ENCODE results near the gene PSMD7.
A peak's percentile ranks its signal among the peaks of the same experiment; 100 is the strongest.

PSMD7 gene

DNA sequence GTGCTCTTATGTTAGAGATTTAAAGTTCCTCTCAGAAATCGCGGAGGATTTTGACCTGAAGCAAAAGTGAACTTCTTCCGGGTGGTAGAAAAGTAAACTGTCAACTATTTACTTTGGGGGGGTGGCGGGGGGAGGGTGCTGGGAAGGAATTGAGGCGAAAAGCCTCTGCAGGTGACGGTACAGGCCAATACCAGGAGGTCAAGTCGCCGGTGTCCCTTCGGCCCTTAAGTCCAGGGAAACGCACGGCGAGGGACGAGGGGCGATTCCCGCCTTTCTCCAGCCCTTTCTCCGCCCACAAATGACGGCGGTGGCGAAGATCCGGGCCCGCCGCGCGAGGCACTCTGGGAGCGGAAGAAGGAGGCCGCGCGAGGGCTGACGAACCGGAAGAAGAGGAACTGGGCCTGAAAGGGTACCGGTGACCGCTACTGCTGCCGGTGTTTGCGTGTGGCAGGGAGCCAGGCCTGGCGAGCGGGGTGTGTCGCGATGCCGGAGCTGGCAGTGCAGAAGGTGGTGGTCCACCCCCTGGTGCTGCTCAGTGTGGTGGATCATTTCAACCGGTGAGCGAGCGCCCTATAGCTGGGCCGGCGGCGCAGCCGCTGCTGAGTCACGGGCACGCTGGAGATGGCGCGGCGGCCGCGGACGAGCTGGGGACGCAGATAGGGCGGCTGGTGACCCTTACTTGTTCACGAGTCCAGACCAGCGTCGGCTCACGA is at the start of gene PSMD7:
PSMD7 (plus strand) TSS at position 383 of the 713 bp plus-strand sequence; CDS start at position 484, 101 bp downstream.
- peak; percentile 83 to 84 for DNase-seq (ENCODE audit: low read depth in 1 of 2, low spot score in 1 of 2)

DNA sequence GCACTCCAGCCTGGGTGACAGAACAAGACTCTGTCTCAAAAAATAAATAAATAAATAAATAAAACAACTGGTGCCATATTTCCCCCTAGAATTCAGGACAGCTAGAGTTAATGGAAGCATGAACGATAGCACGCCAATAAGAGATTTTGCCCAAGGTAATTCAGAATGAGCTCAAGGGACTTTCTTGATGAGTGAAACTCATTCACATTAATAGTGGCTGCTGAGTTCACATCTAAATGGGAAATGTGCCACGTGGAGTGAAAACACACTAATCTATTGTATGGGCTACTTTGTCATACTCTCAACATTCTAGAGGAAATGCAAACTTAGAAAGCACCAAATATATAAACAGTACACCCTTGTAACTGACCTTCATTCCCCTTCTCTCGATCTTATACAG is 47.4 kb upstream of the PSMD7 start:
- no peak for DNase-seq (ENCODE audit: low read depth in 1 of 2, low spot score in 1 of 2)

DNA sequence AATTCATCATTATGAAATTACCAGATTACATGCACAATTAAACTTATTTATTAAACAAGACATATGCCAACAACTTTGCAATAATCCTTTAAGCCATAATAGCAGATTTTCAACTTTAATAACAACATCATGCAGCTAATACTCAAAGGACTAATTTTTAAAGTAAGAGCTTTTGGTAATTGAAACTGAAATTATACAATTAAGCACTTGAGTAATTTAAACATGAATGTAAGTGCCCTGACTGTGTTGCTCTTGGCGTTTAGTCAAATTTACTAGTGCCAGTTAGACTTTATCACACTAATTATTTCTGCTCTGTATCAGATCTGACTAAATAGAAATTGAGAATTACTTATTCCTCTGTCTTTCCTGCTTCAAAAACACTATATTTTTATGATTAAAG is 46.8 kb upstream of the PSMD7 start:
- DNase-seq (ENCODE audit: low read depth in 1 of 2, low spot score in 1 of 2) = no peak

- DNase-seq (ENCODE audit: low read depth in 1 of 2, low spot score in 1 of 2) = no peak
These were observed 44.3 kb upstream of the PSMD7 start for GRCh38 chr16:74252329-74252728.

GRCh38 chr16:74253161-74253938 is 43.3 kb upstream of the PSMD7 start:
- no peak for DNase-seq (ENCODE audit: low read depth in 1 of 2, low spot score in 1 of 2)

GRCh38 chr16:74257061-74257460 is 39.6 kb upstream of the PSMD7 start:
- DNase-seq (ENCODE audit: low read depth in 1 of 2, low spot score in 1 of 2) = no peak

DNA sequence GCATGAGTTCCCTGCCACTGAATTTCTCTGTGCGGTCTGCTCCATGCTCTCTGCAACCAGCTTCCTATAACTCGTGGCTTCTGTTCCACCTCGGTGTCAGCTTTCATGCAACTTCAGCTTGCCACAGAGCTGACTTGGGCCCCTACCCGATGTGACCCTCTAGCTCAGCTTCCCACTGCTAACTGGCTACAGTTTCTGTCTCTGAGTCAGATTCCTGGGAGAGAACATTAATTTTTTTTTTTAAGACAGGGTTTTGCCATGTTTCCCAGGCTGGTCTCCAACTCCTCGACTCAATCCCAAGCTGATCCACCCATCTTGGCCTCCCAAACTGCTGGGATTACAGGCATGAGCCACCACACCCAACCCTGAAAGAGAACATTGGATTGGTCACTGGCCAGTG is 35.5 kb upstream of the PSMD7 start:
- DNase-seq (ENCODE audit: low read depth in 1 of 2, low spot score in 1 of 2) = no peak

DNA sequence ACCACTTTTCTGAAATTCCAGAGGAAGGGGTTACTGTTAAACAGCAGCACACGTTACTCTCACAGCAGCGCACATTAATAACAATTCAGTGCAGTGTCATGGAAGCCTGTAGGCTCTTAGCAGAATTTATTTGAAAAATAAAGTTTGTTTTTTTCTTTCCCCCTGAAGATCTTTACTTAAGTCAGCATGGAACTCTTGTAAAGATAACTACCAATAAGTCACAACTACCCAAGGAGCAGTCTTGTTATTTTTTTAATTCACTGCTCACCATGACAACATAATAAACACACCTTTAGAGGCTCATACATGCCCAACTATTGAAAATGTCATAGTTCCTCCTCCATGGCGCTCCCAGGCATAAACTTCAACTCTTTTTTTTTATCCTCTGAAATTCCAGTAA is 31.8 kb upstream of the PSMD7 start:
- no peak for DNase-seq (ENCODE audit: low read depth in 1 of 2, low spot score in 1 of 2)

DNA sequence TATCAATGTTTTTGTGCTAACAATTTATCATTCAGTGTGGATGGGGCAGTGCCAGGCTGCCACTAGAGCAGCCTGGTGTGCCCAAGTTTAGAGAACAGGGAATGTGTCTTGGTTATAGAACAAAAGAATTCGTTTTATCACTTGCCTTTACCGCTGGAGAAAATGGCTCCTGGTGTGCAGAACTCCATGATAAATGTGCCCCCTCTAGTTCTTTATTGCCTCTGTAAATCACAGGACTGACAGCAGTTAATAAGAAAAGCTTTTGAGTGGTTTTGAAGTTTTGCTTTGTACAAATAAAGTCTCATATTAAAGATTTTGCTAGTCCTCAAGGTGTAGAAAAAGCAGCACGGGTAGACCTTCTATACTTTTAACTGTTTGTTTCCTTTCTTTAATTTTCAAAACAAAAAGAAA is 28.2 kb upstream of the PSMD7 start:
- DNase-seq (ENCODE audit: low read depth in 1 of 2, low spot score in 1 of 2) = no peak

DNA sequence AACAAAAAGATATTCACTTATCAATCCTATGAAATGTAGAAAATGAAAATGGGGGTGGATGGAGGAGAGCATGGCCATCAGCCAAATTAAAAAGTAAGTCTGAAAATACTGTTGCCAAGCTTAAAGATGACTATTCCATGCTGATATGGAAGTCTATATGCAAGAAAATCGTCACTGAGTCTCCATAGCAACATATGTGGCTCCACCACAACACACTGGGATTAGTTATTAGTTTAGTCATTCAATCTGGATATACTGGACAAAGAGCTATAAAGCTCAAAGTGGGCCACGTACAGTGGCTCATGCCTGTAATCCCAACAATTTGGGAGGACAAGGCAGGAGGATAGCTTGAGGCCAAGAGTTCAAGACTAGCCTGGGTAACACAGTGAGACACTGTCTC is 24.7 kb upstream of the PSMD7 start:
- no peak for DNase-seq (ENCODE audit: low read depth in 1 of 2, low spot score in 1 of 2)

DNA sequence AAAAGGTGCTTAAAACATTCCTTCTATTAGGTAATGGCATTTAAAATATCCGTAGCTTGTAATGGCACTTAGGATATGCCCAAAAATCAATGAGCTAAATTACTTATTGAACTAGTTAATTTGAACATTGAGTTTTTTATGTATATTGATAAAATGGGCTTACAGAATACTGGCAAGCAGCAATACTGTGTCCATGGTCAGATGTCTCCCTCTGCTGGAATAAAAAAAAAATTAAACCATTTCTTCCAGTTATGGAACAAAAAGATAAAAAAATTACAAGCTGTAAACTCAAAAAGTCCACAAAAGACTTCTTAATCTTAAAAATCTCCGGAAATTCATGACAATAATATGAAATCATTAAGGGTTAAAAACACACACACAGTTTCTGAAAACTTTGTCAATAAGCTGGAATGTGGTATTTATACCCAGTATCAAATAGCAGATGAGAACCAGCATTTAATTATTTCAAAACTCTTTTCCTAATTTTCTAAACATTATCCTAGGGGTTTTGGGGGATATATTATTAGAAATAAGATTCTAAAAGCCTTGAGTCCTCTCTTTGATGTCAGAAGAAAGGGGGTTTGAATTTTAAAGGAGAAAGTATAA is 21.5 kb upstream of the PSMD7 start:
- no peak for DNase-seq (ENCODE audit: low read depth in 1 of 2, low spot score in 1 of 2)

GRCh38 chr16:74275711-74276110 is 20.9 kb upstream of the PSMD7 start:
- no peak for DNase-seq (ENCODE audit: low read depth in 1 of 2, low spot score in 1 of 2)

DNA sequence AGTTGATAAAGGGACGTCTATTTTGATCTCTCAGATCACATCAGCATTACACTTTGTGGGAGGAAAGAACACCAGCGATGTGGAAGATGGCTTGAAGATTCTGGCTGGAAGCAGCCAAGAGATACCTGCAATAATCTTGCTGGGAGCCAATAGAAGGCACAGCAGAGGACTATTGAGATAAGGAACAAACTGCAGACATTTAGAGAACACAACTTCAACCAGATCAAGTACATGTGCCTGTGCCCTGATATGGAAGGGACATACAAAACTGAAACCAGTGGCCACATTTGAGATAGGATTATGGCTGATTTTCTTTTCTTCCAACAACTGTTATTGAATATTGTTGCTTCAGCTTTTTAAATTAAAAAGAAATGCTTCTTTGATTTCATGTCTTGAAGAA is 18.6 kb upstream of the PSMD7 start:
- DNase-seq (ENCODE audit: low read depth in 1 of 2, low spot score in 1 of 2) = no peak

- no peak for DNase-seq (ENCODE audit: low read depth in 1 of 2, low spot score in 1 of 2)
These were observed 17.3 kb upstream of the PSMD7 start for GRCh38 chr16:74279266-74279665.

DNA sequence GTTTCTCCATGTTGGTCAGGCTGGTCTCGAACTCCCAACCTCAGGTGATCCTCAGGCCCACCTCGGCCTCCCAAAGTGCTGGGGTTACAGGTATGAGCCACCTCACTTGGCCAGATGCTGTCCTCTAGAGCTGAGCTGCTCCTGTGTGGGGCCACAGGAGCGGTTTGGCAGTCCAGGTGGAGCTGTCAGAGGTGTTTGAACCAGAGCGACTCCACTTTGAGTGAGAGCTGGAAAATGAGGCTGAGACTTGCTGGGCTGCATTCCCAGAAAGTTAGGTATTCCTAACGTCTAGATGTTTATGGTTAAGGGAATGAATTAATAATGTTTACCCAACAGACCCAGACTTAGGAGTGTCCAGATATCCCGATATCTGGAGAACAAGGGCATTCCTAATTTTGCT is 16.8 kb upstream of the PSMD7 start:
- no peak for DNase-seq (ENCODE audit: low read depth in 1 of 2, low spot score in 1 of 2)

- no peak for DNase-seq (ENCODE audit: low read depth in 1 of 2, low spot score in 1 of 2)
These were observed 16.2 kb upstream of the PSMD7 start for GRCh38 chr16:74280448-74280847.

- DNase-seq (ENCODE audit: low read depth in 1 of 2, low spot score in 1 of 2) = no peak
These were observed 15.3 kb upstream of the PSMD7 start for GRCh38 chr16:74281300-74281699.

DNA sequence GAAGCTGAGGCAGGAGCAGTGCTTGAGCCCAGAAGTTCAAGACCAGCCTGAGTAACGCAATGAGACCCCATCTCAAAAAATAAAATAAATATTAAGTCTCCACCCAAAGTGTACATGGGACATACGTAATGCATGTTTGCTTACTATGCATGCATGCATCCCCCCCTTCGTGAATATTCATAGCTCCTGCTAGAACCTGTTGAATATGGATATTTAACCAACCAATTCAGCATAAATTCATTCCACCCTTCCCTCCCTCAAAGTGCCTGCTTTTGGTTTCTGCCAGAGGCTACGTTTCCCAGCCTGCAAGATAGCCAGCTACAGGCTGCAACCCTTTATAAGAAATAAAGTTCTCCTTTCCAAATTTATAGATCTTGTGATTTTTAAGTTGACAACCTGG is 12.9 kb upstream of the PSMD7 start:
- DNase-seq (ENCODE audit: low read depth in 1 of 2, low spot score in 1 of 2) = no peak

- DNase-seq (ENCODE audit: low read depth in 1 of 2, low spot score in 1 of 2) = no peak
These were observed 8.5 kb upstream of the PSMD7 start for GRCh38 chr16:74288065-74288464.

GRCh38 chr16:74290356-74290755 is 6.3 kb upstream of the PSMD7 start:
- no peak for DNase-seq (ENCODE audit: low read depth in 1 of 2, low spot score in 1 of 2)

DNA sequence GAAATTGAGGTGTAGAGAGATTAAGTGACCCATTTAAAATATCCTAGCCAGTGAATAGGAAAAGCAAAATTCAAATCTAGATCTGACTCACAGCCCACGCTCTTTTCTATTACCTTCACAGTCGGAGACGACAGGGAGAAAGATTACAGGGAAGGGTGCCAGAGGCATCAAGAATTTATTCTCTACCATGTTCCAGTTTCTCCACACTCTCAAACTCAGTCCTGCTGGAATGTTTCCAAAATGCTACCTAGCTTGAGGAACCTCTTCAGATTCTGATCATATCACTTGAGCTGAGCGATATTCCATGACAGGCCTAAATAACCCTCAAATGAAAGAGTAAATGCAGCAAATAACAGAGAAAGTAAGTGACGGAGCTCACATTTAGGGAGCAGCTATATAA is 5.4 kb upstream of the PSMD7 start:
- no peak for DNase-seq (ENCODE audit: low read depth in 1 of 2, low spot score in 1 of 2)

DNA sequence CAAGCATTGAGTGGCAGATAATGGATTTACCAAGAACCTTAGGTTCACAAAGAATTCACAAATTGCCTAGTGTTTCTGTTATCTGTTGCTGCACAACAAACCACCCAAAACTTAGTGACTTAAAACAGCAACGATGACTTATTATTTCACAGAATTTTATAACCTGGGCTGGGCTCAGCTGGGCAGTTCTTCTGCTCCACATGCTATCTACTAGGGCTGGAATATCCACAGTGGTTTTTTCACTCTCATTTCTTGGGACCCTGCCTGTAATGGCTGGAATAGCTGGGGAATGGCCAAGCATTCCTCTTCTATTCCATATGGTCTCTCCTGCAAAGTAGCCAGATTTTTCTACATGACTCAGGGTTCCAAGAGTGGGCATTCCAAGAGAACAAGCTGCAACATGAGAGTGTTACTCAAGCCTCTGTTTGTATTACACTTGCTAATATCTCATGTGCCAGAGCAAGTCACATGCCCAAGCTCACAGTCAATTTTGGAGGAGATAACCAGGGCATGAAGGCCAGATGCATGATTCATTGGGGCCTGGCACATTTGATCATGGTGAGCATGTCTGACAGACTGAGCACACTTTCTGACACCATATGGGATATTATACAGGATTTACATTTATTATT is 4.9 kb upstream of the PSMD7 start:
- no peak for DNase-seq (ENCODE audit: low read depth in 1 of 2, low spot score in 1 of 2)
